Ishikawa (cell line): ENCODE data around the gene ALG8.

Source experiments
- CEBPB ChIP-seq: IDR thresholded peaks from 2 replicates; pipeline ENCODE4 v1.6.1; 2012
- CREB1 ChIP-seq: IDR thresholded peaks from 2 replicates; pipeline ENCODE4 v1.6.1; 2012; ENCODE audit warnings: low read depth
- EGR1 ChIP-seq: IDR thresholded peaks from 2 replicates; pipeline ENCODE4 v1.6.1; 2012
- EP300 ChIP-seq: IDR thresholded peaks from 2 replicates; pipeline ENCODE4 v1.6.1; 2012; ENCODE audit warnings: borderline replicate concordance
- FOXM1 ChIP-seq: IDR thresholded peaks from 2 replicates; pipeline ENCODE4 v1.6.1; 2012; ENCODE audit warnings: low read depth, borderline replicate concordance
- NFIC ChIP-seq: IDR thresholded peaks from 2 replicates; pipeline ENCODE4 v1.6.1; 2012
- RAD21 ChIP-seq: IDR thresholded peaks from 2 replicates; pipeline ENCODE4 v1.6.1; 2012; ENCODE audit warnings: low read depth
- REST ChIP-seq: IDR thresholded peaks from 2 replicates; pipeline ENCODE4 v1.6.1; 2012; ENCODE audit warnings: low read depth, mild to moderate bottlenecking
- TAF1 ChIP-seq: IDR thresholded peaks from 2 replicates; pipeline ENCODE4 v1.6.1; 2012; ENCODE audit warnings: low read depth, mild to moderate bottlenecking
- TCF12 ChIP-seq: IDR thresholded peaks from 2 replicates; pipeline ENCODE4 v1.6.1; 2012; ENCODE audit warnings: low read depth
- TEAD4 ChIP-seq: IDR thresholded peaks from 2 replicates; pipeline ENCODE4 v1.6.1; 2012
- YY1 ChIP-seq: IDR thresholded peaks from 2 replicates; pipeline ENCODE4 v1.6.1; 2012; ENCODE audit warnings: low read depth
- ZBTB7A ChIP-seq: IDR thresholded peaks from 2 replicates; pipeline ENCODE4 v1.6.1; 2012; ENCODE audit warnings: low read depth
- TF ChIP-seq, protein P1 (sequence below): IDR thresholded peaks from 2 replicates; pipeline ENCODE4 v1.6.1; 2012
- TF ChIP-seq, protein P2 (sequence below): IDR thresholded peaks from 2 replicates; pipeline ENCODE4 v1.6.1; 2012

The ALG8 gene

GRCh38 chr11:78132475-78132874 lies 7.0 kb downstream of the ALG8 start:
- TF ChIP-seq NFIC (no peak), TCF12 (no peak), ZBTB7A (no peak), TEAD4 (no peak), FOXM1 (no peak)
- TF ChIP-seq, protein P1, sequence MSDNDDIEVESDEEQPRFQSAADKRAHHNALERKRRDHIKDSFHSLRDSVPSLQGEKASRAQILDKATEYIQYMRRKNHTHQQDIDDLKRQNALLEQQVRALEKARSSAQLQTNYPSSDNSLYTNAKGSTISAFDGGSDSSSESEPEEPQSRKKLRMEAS: no peak

DNA sequence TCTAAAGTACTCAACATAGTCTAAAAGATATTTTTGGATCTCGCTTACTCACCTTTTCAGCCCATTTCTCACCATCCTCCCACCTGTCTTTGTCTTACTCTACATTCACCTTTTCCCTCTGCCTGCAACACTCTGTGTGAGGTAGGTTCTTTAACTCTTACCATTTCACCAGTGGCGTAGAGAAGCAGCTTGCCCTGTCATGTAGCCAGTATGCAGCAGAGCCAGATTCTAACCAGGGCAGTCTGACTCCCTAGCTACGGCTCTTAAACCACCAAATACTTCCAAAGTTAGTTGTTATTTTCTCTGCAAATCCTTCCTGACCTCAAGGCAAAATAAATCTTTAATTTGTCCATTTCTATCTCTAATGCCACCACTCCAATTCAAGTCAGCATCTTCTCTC lies 7.5 kb downstream of the ALG8 start:
- TF ChIP-seq RAD21: no peak
- no peak for TF ChIP-seq TCF12
- TF ChIP-seq EGR1: no peak
- no peak for TF ChIP-seq FOXM1
- TF ChIP-seq, protein P1: no peak
- no peak for TF ChIP-seq REST
- TF ChIP-seq TEAD4: no peak
- TF ChIP-seq CEBPB: no peak
- no peak for TF ChIP-seq CREB1
- TF ChIP-seq, protein P2, sequence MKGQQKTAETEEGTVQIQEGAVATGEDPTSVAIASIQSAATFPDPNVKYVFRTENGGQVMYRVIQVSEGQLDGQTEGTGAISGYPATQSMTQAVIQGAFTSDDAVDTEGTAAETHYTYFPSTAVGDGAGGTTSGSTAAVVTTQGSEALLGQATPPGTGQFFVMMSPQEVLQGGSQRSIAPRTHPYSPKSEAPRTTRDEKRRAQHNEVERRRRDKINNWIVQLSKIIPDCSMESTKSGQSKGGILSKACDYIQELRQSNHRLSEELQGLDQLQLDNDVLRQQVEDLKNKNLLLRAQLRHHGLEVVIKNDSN: no peak

- TF ChIP-seq TEAD4: no peak
- TF ChIP-seq CEBPB: no peak
- TF ChIP-seq, protein P1: no peak
- no peak for TF ChIP-seq TCF12
- no peak for TF ChIP-seq CREB1
- TF ChIP-seq NFIC: no peak
- no peak for TF ChIP-seq EGR1
- TF ChIP-seq YY1: no peak
- TF ChIP-seq, protein P2: no peak
- TF ChIP-seq RAD21: no peak
- no peak for TF ChIP-seq EP300
- TF ChIP-seq ZBTB7A: no peak
- TF ChIP-seq TAF1: no peak
- no peak for TF ChIP-seq FOXM1
- no peak for TF ChIP-seq REST
Measured at GRCh38 chr11:78127403-78127802, 12.0 kb downstream of the ALG8 start.

DNA sequence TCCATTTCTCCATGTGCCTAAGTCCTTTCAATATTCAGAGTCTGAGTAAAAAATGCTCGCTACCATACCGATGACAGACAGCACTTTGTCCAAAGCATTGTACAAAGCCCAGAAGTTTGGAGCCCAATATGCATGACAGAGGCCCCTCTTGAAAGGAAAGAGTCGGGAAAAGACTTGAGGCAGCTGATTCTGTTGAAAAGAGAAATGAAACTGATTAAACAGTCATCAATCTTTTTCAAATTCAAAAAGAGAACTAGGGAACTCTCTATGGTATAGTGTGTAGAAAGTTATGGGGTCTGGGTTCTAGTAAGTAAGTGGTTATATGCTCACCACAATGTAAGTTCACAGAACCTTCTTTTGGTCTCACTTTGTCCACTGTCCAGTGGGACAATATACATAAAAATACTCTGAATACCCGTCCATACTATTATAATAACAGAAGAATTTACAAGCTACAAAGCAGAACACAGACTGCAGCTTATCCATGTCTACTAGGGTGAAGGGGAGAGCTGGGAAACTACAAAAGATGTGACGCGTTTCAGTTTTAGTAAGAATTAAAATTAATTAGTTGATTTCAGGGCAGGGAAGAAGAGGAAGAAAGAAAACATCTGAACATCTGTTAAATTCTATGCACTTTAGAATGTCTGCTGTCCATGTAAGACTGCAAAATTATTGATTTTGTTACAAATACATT lies 26.7 kb downstream of the ALG8 start:
- TF ChIP-seq REST (no peak), TEAD4 (no peak), NFIC (no peak), TAF1 (no peak), FOXM1 (no peak), EGR1 (no peak), CEBPB (no peak), ZBTB7A (no peak), EP300 (no peak), CREB1 (no peak), YY1 (no peak), RAD21 (no peak), TCF12 (no peak)
- TF ChIP-seq, protein P2: no peak
- TF ChIP-seq, protein P1: no peak
